H9 (cell line): ENCODE measurements around the gene P3H2. TPM values are rescaled to one million over a fixed set of nuclear protein-coding genes. Genes with fewer than 3 reads are reported as not detected.

Experiments
- DNase-seq: peaks from one replicate; pipeline ENCODE4 v3.0.0-alpha.2; 2017
- H2AFZ ChIP-seq: one replicate; pipeline ENCODE4 v1.6.1; 2013; ENCODE audit warnings: mild to moderate bottlenecking, low read length, control low read depth, moderate library complexity
- H2AK5ac ChIP-seq: 2 replicates; pipeline ENCODE4 v1.6.1; 2013; ENCODE audit warnings: low read length, control low read depth, mixed read lengths; ENCODE audit not compliant: insufficient read length
- H2BK120ac ChIP-seq: one replicate; pipeline ENCODE4 v1.6.1; 2013; ENCODE audit warnings: low read depth, mild to moderate bottlenecking, low read length, control low read depth, inconsistent platforms; ENCODE audit not compliant: poor library complexity, severe bottlenecking
- H2BK12ac ChIP-seq: 2 replicates; pipeline ENCODE4 v1.6.1; 2013; ENCODE audit warnings: low read length, control low read depth, mixed read lengths, low read depth; ENCODE audit not compliant: insufficient read length
- H2BK15ac ChIP-seq: 2 replicates; pipeline ENCODE4 v1.6.1; 2013; ENCODE audit warnings: low read depth, low read length, control low read depth
- H2BK20ac ChIP-seq: one replicate; pipeline ENCODE4 v1.6.1; 2013; ENCODE audit warnings: low read depth, mild to moderate bottlenecking, low read length, control low read depth, inconsistent platforms; ENCODE audit not compliant: poor library complexity, severe bottlenecking
- H2BK5ac ChIP-seq: 2 replicates; pipeline ENCODE4 v1.6.1; 2013; ENCODE audit warnings: low read length, control low read depth, mixed read lengths; ENCODE audit not compliant: insufficient read length
- H3K14ac ChIP-seq: 2 replicates; pipeline ENCODE4 v1.6.1; 2013; ENCODE audit warnings: low read length, control low read depth; ENCODE audit not compliant: insufficient read depth
- H3K18ac ChIP-seq: 2 replicates; pipeline ENCODE4 v1.6.1; 2013; ENCODE audit warnings: low read depth, mild to moderate bottlenecking, mixed read lengths, low read length, control low read depth; ENCODE audit not compliant: insufficient read length
- H3K23ac ChIP-seq: 2 replicates; pipeline ENCODE4 v1.6.1; 2013; ENCODE audit warnings: low read length, control low read depth, mixed read lengths, low read depth; ENCODE audit not compliant: insufficient read length
- H3K23me2 ChIP-seq: 2 replicates; pipeline ENCODE4 v1.6.1; 2013; ENCODE audit warnings: low read depth, mild to moderate bottlenecking, mixed read lengths, low read length, control low read depth; ENCODE audit not compliant: insufficient read length, poor library complexity, severe bottlenecking
- H3K27ac ChIP-seq: 2 replicates; pipeline ENCODE4 v1.5.1; 2013; ENCODE audit warnings: low read length, control low read depth, mixed read lengths, low read depth; ENCODE audit not compliant: insufficient read length
- H3K27me3 ChIP-seq: 2 replicates; pipeline ENCODE4 v1.6.1; 2013; ENCODE audit warnings: low read length, control low read depth, inconsistent platforms; ENCODE audit not compliant: insufficient read depth
- H3K4ac ChIP-seq: 2 replicates; pipeline ENCODE4 v1.6.1; 2013; ENCODE audit warnings: low read depth, mild to moderate bottlenecking, control low read depth, inconsistent platforms, low read length, moderate library complexity
- H3K4me1 ChIP-seq: 2 replicates; pipeline ENCODE4 v1.6.1; 2013; ENCODE audit warnings: low read length, control low read depth, inconsistent platforms; ENCODE audit not compliant: insufficient read depth
- H3K4me2 ChIP-seq: 2 replicates; pipeline ENCODE4 v1.6.1; 2013; ENCODE audit warnings: low read length, control low read depth, mixed read lengths; ENCODE audit not compliant: insufficient read length, insufficient read depth
- H3K56ac ChIP-seq: 2 replicates; pipeline ENCODE4 v1.6.1; 2013; ENCODE audit warnings: low read depth, mild to moderate bottlenecking, mixed read lengths, low read length, control low read depth; ENCODE audit not compliant: insufficient read length
- H3K79me1 ChIP-seq: 2 replicates; pipeline ENCODE4 v1.6.1; 2013; ENCODE audit warnings: low read depth, mild to moderate bottlenecking, moderate library complexity, low read length, control low read depth, inconsistent platforms; ENCODE audit not compliant: insufficient read depth, poor library complexity, severe bottlenecking
- H3K79me2 ChIP-seq: 2 replicates; pipeline ENCODE4 v1.6.1; 2013; ENCODE audit warnings: low read length, control low read depth, inconsistent platforms; ENCODE audit not compliant: insufficient read depth
- H3K9ac ChIP-seq: 2 replicates; pipeline ENCODE4 v1.6.1; 2013; ENCODE audit warnings: low read length, control low read depth, mixed read lengths; ENCODE audit not compliant: insufficient read length; ENCODE audit errors: extremely low read depth
- H3K9me3 ChIP-seq: one replicate; pipeline ENCODE4 v1.6.1; 2013; ENCODE audit warnings: low read depth, low read length, inconsistent platforms; ENCODE audit not compliant: control insufficient read depth
- H3T11ph ChIP-seq: one replicate; pipeline ENCODE4 v1.6.1; 2013; ENCODE audit warnings: mild to moderate bottlenecking, low read length, control low read depth, inconsistent platforms
- H4K20me1 ChIP-seq: one replicate; pipeline ENCODE4 v1.6.1; 2013; ENCODE audit not compliant: control insufficient read depth, insufficient read length, insufficient read depth
- H4K5ac ChIP-seq: 2 replicates; pipeline ENCODE4 v1.6.1; 2013; ENCODE audit warnings: low read depth, mild to moderate bottlenecking, mixed read lengths, low read length, control low read depth; ENCODE audit not compliant: insufficient read length
- H4K8ac ChIP-seq: replicated peaks from 2 replicates; pipeline ENCODE4 v1.6.1; 2013; ENCODE audit warnings: low read length, control low read depth, mixed read lengths, low read depth; ENCODE audit not compliant: insufficient read length
- H4K91ac ChIP-seq: 2 replicates; pipeline ENCODE4 v1.6.1; 2013; ENCODE audit warnings: low read depth, mild to moderate bottlenecking, moderate library complexity, mixed read lengths, low read length, control low read depth; ENCODE audit not compliant: insufficient read length
- H3K27ac Mint-ChIP-seq, 3 experiments: 2 replicates in 2 of 3; 3 replicates in 1 of 3; pipeline ENCODE4 v1.8.0; 2020 to 2021; ENCODE audit warnings: mixed read lengths in 3 of 3, mild to moderate bottlenecking in 1 of 3, moderate library complexity in 1 of 3
- H3K27me3 Mint-ChIP-seq: 2 replicates; pipeline ENCODE4 v1.8.0; 2021; ENCODE audit warnings: low read depth, mild to moderate bottlenecking, moderate library complexity, mixed read lengths
- H3K36me3 Mint-ChIP-seq, 3 experiments: 2 replicates in 2 of 3; 3 replicates in 1 of 3; pipeline ENCODE4 v1.8.0; 2020 to 2021; ENCODE audit warnings: low read depth in 3 of 3, mixed read lengths in 3 of 3; ENCODE audit not compliant: insufficient read depth in 1 of 3
- H3K4me1 Mint-ChIP-seq, 2 experiments: 2 replicates each; pipeline ENCODE4 v1.8.0; 2020; ENCODE audit warnings: mixed read lengths in 2 of 2
- H3K4me3 Mint-ChIP-seq, 2 experiments: 2 replicates in 1 of 2; 3 replicates in 1 of 2; pipeline ENCODE4 v1.8.0; 2020 to 2021; ENCODE audit warnings: mild to moderate bottlenecking in 2 of 2, mixed read lengths in 2 of 2, moderate library complexity in 1 of 2
- H3K9me3 Mint-ChIP-seq, 2 experiments: 2 replicates in 1 of 2; 3 replicates in 1 of 2; pipeline ENCODE4 v1.8.0; 2020; ENCODE audit warnings: mild to moderate bottlenecking in 2 of 2, mixed read lengths in 2 of 2, moderate library complexity in 1 of 2
- CTCF ChIP-seq: fragments of 200-600 bp; sonication (generic); conservative IDR thresholded peaks from 3 replicates; pipeline ENCODE4 v1.8.0; 2021; ENCODE audit warnings: antibody characterized with exemption, mild to moderate bottlenecking
- total RNA-seq: library from RNA; stranded (reverse); gene quantifications from 2 replicates; pipeline ENCODE4 v1.2.1, GENCODE V29; 2021

The P3H2 gene
- total RNA-seq, 1 experiment from 2014 or later = 41.5 TPM

DNA sequence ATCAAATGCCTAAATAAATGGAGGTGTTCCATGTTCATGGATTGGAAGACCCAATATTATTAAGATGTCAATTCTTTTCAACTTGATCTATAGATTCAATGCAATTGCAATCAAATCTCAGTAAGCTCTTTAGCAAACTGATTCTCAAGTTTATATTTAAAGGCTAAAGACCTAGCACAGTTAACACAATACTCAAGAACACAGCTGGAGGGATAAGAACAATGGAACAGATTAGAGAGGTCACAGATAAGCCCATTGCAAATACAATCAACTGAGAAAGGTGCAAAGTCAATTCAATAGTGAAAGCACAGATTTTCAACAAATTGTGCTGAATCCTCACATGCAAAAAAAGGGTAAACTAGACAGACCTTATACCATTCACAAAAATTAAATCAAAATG lies 198.9 kb downstream of the P3H2 start:
- no peak overlapping the region for H3K4me3 Mint-ChIP-seq
- Histone ChIP-seq H2BK15ac (no peak overlapping the region), H2AFZ (no peak overlapping the region), H2BK5ac (no peak overlapping the region), H3K9ac (no peak overlapping the region), H3K4ac (no peak overlapping the region), H4K5ac (no peak overlapping the region), H3K23me2 (no peaks in the 10 kb centered on the region), H3K4me1 (no peaks in the 10 kb centered on the region), H2BK20ac (no peak overlapping the region), H3K56ac (no peak overlapping the region), H3K18ac (no peak overlapping the region), H3K9me3 (no peaks in the 10 kb centered on the region), H3K14ac (no peak overlapping the region), H4K8ac (no peak overlapping the region), H2BK12ac (no peak overlapping the region), H3T11ph (no peak overlapping the region), H3K27me3 (no peaks in the 10 kb centered on the region), H4K91ac (no peak overlapping the region), H2AK5ac (no peak overlapping the region), H2BK120ac (no peak overlapping the region), H3K4me2 (no peak overlapping the region), H3K79me2 (no peaks in the 10 kb centered on the region), H3K79me1 (no peaks in the 10 kb centered on the region), H3K27ac (no peak overlapping the region), H4K20me1 (no peaks in the 10 kb centered on the region), H3K23ac (no peak overlapping the region)
- TF ChIP-seq CTCF = no peak
- 0 out of 7 replicates have a peak, but pooled peaks cover 0 to 2% (median 0%) of the 10 kb centered on the region in 3 experiments for H3K36me3 Mint-ChIP-seq
- H3K4me1 Mint-ChIP-seq = peaks cover 9 to 13% of the 10 kb centered on the region in 2 experiments
- H3K27ac Mint-ChIP-seq = no peak overlapping the region
- no peak for DNase-seq
- no peaks in the 10 kb centered on the region for H3K27me3 Mint-ChIP-seq
- H3K9me3 Mint-ChIP-seq = peaks cover 0 to 6% of the 10 kb centered on the region in 2 experiments; a peak in 3 of 5 replicates
